KOPT-K1 (cell line): Measurements from ENCODE around the gene CDK19.
"Not testable (repeated sequence)": the region's sequence is repeated elsewhere in the genome, so short reads cannot be mapped to it uniquely, and the experiment has no call there.

ENCODE experiments used
- H3K27ac ChIP-seq: fragments of 200-600 bp; sonication (generic); 2 replicates; pipeline ENCODE4 v1.5.1; 2016; ENCODE audit warnings: antibody characterized with exemption, mild to moderate bottlenecking, low read depth, low read length; ENCODE audit not compliant: poor library complexity, severe bottlenecking
- H3K36me3 ChIP-seq: fragments of 200-600 bp; sonication (generic); 2 replicates; pipeline ENCODE4 v1.5.1; 2017; ENCODE audit warnings: antibody characterized with exemption, mild to moderate bottlenecking, low read length, moderate library complexity; ENCODE audit not compliant: insufficient read depth
- H3K9me3 ChIP-seq: fragments of 200-600 bp; sonication (generic); 2 replicates; pipeline ENCODE4 v1.5.1; 2017; ENCODE audit warnings: antibody characterized with exemption, low read length, mild to moderate bottlenecking; ENCODE audit not compliant: insufficient read depth, poor library complexity, severe bottlenecking

The CDK19 gene

DNA sequence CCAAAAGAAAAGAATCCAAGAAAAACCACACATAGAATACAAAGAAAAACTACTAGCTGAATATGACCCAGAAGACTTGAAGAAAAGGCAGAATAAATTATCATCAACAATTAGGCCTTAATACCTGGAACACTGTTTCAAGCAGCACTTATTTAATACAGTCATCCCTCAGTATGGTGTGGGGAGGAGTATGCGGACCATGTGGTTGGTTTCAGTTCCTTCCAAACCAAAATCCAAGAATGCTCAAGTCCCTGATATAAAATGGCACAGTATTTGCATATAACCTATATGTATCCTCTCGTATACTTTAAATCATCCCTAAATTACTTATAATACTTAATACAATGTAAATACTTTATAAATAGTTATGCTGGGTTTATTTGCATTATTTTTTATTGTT is 16.1 kb downstream of the CDK19 start:
- no peaks in the 10 kb centered on the region for H3K36me3 ChIP-seq
- H3K9me3 ChIP-seq, result peaks cover 19% of the 10 kb centered on the region
- no peak overlapping the region for H3K27ac ChIP-seq

DNA sequence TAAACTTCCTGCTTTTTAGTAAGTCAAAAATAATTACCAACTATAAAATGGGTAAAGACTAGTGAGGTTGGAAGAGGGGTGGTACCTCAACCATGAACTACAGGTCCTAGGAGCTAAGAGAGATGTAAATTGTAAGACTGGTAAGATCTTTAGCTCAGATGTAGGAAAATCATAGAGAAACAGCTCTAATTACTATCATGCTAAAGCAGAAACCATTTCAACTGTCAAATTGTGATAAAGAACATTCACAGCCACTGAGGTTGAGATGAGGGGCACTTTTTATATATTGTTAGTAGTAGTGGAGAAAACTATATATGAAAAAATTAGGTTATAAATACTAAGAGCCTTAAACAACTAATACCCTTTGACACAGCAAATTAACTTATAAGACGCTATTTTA is 20.0 kb downstream of the CDK19 start:
- H3K27ac ChIP-seq, result no peak overlapping the region
- H3K9me3 ChIP-seq, result peaks cover 3% of the 10 kb centered on the region
- H3K36me3 ChIP-seq, result no peaks in the 10 kb centered on the region

DNA sequence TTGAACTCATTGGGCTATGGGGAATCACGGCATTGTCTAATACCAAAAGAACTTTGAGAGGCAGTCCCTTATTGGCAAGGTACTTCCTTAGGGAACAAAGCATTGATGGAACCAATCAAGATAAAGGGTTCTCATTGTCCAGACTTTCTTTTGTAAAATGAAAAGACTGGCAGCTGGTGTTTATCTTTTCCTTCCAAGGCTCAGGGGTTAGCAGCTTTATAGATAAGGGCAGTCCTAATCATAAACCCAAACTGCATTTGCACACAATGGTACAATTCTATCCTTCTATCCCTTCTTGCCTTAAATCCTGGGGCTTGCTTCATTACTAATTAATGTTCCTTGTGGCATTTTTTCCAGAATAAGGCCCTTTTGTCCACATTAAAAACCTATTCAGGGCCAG is 28.6 kb downstream of the CDK19 start:
- Histone ChIP-seq H3K27ac (no peak overlapping the region), H3K36me3 (0 out of 2 replicates have a peak, but pooled peaks cover 7% of the 10 kb centered on the region), H3K9me3 (peaks cover 18% of the 10 kb centered on the region)

DNA sequence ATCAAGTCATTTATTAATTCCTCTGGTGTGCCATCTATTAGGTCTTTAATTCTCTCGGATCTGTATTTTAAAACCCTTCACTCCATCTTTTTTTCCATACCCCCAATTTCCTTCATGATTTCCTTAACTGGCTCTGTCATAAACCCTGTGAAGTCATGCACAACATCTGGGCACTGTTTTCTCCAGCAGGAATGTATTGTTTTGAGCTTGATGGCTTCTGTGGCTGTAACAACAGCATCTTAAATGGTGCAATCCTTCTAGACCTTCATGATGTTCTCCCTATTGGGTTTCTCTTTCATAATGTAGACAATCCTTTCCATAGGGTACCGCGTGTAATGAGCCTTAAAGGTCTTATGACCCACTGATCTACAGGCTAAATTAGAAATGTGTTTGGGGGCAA is 29.0 kb downstream of the CDK19 start:
- Histone ChIP-seq H3K36me3 (0 out of 2 replicates have a peak, but pooled peaks cover 7% of the 10 kb centered on the region), H3K9me3 (peaks cover 18% of the 10 kb centered on the region), H3K27ac (no peak overlapping the region)

DNA sequence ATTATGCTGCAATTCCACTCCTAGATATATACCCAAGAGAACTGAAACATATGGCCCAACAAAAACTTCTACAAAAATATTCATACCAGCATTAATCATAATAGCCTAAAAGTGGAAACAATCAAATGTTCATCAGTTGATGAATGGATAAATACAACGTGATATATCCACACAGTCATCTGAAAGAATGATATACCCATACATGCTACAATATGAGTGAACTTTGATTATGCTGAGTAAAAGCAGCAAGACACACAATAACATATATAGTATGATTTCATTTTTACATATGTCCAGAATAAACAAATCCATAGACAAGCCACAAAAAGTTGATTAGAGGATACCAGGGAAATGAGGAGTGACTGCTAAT is 30.7 kb downstream of the CDK19 start:
- Histone ChIP-seq H3K9me3 (peaks cover 16% of the 10 kb centered on the region), H3K27ac (no peak overlapping the region), H3K36me3 (0 out of 2 replicates have a peak, but pooled peaks cover 7% of the 10 kb centered on the region)

DNA sequence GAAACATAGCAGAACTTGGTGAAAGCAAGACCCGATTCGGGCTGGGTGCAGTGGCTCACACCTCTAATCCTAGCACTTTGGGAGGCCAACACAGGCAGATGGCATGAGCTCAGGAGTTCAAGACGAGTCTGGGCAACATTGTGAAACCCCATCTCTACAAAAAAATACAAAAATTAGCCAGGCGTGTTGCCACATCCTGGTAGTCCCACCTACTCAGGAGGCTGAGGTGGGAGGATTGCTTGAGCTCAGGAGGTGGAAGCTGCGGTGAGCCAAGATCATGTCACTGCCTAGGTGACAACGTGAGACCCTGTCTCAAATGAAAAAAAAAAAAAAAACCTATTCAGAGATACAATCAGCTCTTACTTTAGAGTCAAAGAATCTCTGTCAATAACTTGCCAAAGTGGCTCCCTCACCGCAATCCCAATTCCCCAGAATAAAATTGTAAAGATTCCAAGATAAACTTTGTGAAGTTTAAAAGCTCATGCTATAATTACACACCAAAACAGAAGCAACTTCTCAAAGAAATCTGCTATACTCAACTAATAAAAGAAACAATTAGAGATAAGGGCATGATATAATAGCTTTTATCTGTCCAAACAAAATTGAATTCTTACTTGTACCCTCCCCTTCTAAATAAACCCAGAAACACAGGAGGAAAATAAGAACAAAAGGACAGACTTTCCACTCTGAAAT is 33.6 kb downstream of the CDK19 start:
- Histone ChIP-seq H3K27ac (no peak overlapping the region), H3K9me3 (no peaks in the 10 kb centered on the region), H3K36me3 (no peaks in the 10 kb centered on the region)

DNA sequence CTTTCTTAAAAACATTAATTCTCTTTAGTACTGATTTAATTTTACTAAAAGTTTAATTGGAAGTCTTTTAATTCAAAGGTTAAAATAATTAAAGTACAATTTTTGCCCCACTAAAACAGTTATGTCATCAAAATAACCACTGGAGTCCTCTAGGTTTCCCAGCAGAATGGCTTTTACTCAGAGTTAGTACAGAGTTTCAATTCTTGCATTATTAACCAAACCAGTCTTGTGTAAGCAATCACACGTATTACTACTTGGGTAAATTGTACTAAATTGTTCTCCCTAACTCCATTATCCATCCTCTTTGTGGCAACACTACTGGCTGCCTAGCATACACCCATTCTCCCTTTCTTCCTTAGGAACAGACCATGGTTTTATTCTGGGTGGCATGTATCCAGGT is 36.9 kb downstream of the CDK19 start:
- no peaks in the 10 kb centered on the region for H3K36me3 ChIP-seq
- no peaks in the 10 kb centered on the region for H3K9me3 ChIP-seq
- no peak overlapping the region for H3K27ac ChIP-seq

DNA sequence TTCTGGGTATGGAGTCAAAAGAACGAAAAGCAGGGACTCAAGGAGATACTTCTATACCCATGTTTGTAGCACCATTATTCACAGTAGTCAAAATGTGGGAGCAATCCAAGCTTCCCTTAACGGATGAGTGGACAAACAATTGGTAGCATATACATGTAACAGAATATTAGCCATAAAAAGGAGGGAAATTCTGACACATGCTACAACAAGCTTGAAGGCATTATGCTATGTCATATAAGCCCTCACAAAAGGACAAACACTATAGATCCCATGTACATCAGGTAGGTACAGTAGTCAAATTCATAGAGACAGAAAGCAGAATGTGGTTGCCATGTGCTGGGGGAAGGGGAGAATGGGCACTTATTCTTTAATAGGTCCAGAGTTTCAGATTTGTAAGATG is 37.6 kb downstream of the CDK19 start:
- Histone ChIP-seq H3K27ac (no peak overlapping the region), H3K36me3 (no peaks in the 10 kb centered on the region), H3K9me3 (peaks cover 1% of the 10 kb centered on the region)

DNA sequence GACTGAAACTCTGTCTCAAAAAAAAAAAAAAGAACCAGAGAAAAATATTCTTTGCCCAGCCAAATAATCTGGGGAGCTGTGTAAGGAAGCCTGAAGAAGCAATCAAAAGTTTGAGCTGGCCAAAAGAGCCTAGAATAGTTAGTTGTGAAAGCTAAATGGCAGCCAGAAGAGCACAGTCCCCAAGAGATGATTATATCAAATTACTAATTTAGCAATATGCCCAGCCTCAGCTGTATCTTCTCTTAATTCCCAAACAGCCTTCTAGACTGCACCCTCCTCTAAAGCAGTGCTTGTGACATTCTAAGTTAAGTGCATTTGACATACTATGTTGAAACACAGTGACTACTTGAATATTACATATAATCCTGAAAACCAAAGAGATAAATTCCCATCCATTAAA is 38.9 kb downstream of the CDK19 start:
- no peaks in the 10 kb centered on the region for H3K36me3 ChIP-seq
- H3K9me3 ChIP-seq, result peaks cover 5% of the 10 kb centered on the region
- no peak overlapping the region for H3K27ac ChIP-seq

DNA sequence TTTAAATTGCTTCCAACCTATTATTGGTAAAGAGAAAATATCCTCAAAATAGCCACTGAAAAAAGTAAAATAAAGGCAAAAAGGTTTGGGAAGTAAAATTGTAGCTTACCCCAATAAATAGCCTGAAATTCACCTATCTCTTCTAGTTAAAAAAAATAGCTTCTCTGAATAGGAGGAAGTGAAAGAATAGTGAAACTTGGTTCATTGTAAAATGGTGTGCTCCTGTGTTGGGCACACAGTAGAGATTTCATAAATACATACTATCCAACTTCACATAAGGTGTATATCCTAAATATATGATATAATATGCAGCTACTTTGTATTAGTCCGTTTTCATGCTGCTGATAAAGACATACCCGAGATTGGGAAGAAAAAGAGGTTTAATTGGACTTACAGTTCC is 45.3 kb downstream of the CDK19 start:
- Histone ChIP-seq H3K27ac (no peak overlapping the region), H3K36me3 (peaks cover 5% of the 10 kb centered on the region; the same call in 1 of the 2 replicates), H3K9me3 (peaks cover 14% of the 10 kb centered on the region)

DNA sequence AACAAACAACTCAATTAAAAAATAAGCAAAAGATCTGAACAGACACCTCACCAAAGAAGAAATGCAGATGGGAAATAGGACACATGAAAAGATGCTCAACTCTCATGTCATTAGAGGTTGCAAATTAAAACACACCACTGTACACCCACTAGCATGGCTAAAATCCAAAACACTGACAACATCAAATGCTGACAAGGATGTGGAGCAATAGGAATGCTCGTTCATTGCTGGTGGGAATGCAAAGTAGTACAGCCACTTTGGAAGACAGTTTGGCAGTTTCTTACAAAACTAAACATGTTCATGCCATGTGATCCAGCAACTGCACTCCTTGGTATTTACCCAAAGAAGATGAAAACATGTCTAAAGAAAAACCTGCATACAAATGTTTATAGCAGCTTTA is 47.2 kb downstream of the CDK19 start:
- H3K9me3 ChIP-seq, result peaks cover 14% of the 10 kb centered on the region
- H3K27ac ChIP-seq, result no peak overlapping the region
- peaks cover 5% of the 10 kb centered on the region; the same call in 1 of the 2 replicates for H3K36me3 ChIP-seq

DNA sequence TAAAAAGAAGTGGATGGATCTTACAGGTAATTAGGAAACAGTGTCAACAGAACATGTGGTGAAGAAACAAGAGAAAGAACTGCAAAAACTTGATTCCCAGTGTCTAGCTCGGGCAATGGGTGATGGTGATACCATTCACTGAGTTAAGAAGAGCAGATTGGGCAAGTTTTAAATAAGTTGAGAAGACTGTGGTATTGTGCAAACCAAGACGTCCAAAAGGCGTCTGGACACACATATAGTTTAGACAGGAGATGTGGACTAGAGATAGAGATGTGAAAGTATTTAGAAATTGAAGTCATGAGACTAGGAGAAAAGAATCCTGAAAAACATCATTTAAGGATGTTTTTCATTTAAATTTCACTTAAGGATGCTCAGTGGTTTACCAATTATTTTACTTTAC is 53.9 kb downstream of the CDK19 start:
- H3K36me3 ChIP-seq, result no peaks in the 10 kb centered on the region
- no peak overlapping the region for H3K27ac ChIP-seq
- H3K9me3 ChIP-seq, result no peaks in the 10 kb centered on the region

DNA sequence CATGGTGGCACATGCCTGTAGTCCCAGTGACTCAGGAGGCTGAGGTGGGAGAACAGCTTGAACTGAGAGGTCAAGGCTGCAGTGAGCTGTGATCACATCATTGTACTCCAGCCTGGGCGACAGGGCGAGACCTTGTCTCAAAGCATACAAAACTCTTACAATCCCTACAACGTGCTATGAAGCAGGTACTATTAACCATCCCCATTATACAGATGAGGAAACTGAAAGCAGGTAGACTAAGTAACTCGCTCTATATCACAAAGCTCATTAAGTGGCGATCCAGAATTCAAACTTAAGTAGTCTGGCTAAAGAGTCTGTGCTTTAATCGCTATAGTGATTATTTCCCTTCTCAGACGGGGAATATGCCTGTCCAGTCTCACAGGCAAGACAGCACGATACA is 54.7 kb downstream of the CDK19 start:
- no peaks in the 10 kb centered on the region for H3K9me3 ChIP-seq
- H3K27ac ChIP-seq, result no peak overlapping the region
- H3K36me3 ChIP-seq, result no peaks in the 10 kb centered on the region

DNA sequence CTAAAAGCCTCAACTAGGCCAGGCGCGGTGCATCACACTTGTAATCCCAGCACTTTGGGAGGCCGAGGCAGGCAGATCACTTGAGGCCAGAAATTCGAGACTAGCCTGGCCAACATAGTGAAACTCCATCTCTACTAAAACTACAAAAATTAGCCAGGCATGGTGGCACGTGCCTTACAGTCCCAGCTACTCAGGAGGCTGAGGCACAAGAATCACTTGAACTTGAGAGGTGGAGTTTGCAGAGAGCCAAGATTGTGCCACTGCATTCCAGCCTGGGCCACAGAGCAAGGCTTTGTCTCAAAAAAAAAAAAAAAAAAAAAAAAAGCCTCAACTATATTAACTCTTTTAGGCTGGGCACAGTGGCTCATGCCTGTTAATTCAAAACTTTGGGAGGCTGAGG is 55.2 kb downstream of the CDK19 start:
- H3K27ac ChIP-seq, H3K9me3 ChIP-seq, H3K36me3 ChIP-seq: not testable (repeated sequence)

DNA sequence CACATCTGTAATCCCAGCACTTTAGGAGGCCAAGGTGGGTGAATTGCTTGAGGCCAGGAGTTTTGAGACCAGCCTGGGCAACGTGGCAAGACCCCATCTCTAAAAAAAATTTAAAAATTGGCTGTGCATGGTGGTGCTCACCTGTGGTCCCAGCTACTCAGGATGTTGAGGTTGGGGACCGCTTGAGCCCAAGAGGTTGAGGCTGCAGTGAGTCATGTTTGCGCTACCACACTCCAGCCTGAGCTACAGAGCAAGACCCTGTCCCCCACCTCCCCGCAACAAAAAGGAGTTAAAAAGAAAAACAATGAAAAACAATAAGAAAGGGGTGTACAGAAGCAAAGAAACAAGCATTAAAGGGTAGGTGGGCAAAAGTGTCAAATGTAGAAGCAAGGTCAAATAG is 57.3 kb downstream of the CDK19 start:
- no peaks in the 10 kb centered on the region for H3K36me3 ChIP-seq
- H3K9me3 ChIP-seq, result no peaks in the 10 kb centered on the region

DNA sequence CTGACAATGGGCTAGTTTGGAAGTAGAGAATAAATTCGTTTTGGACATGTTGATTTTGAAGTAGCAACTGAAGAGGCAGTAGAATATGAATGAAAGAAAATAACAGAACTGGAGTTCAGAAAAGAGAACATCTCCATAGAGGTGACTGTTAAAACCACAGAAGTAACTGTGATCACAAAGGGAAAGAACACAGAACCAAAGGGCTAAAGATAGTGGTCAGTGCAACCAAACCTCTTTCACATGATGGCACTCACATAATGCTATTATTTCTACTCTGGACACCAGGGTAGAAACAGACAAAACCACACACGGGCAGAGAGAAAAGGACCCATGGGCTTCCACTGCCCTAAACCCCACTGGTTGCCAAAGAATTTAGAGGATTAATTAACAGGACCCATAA is 58.5 kb downstream of the CDK19 start:
- Histone ChIP-seq H3K9me3 (no peaks in the 10 kb centered on the region), H3K27ac (no peak overlapping the region), H3K36me3 (no peaks in the 10 kb centered on the region)

More for the DNA sequence above, 57.3 kb downstream of the CDK19 start:
- H3K27ac ChIP-seq, result no peak overlapping the region
